GM18511 (cell line): ENCODE measurements around the gene TALDO1.

Experiments used
- ATAC-seq: cut with Tn5 transposase; IDR thresholded peaks from one replicate; pipeline ENCODE4 v1.9.1; 2021; ENCODE audit warnings: mild to moderate bottlenecking, moderate library complexity; ENCODE audit not compliant: unreplicated experiment

TALDO1 gene

DNA sequence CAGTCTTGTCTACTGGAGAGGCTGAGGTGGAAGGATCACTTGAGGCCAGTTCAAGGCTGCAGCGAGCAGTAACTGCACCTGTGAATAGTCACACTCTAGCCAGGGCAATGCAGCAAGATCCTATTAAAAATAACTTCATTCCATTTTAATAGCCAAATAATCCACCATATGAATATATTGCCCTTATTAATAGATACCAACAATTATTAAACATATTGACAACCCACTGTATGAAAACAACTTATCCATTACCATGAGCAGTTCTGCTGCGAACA, 19.6 kb downstream of the TALDO1 start:
- no peak for ATAC-seq

DNA sequence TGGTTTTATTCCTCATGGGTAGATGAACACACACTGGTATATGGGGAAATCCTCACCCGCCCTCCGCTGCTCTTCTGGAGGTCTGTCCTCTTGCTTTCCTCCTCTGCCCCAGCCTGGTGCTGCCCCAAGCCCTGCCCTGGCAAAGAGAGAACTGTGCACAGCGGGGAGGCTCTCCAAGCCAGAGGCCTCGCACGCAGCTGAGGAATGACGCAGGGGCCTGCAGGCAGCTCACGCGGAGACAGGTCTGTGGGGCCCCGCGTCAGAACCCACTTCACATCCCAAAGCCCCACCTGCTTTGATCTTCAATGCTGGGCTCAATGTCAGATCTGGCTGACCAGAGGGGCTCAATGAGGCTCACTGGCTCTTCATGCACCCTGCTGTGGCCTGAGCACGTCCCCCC, 20.0 kb downstream of the TALDO1 start:
- ATAC-seq: no peak

DNA sequence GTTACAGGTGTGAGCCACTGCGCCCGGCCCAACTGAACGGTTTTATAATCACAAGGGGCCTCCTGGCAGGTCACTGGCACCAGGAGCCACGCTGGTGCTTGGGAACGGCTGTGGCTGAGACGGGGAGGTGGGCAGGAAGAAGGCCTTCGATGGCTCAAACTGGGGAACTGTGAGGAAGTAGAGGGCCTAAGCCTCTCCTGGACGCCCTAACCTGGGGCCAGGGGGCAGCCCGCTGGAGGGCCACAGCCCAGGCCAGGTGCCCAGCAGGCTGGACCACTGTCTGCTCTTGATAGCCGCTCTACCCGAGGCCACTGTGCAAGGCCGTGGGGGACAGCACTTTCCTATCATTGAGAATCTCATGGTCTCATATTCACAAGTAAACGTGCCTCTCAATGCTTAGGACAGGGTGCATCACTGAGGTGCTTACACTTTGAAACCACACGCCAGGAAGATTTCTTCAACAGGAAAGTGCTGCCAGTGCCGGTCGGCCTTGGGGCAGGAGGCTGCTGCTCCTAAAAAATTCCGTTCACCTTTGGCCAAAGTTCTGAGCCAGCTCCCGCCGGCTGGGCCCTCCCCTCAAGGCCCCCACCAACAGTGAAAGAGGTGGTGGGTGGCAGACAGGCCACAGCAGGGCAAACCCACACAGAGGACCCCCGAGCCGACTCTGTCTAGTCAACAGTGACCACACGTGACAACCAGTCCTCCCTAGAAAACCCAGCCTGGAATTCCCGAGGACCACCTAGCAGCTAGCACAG, 22.8 kb downstream of the TALDO1 start:
- no peak for ATAC-seq

GRCh38 chr11:770642-771616, 23.7 kb downstream of the TALDO1 start:
- ATAC-seq: no peak

- ATAC-seq: no peak
These were observed 24.4 kb downstream of the TALDO1 start for GRCh38 chr11:771617-772204.

- ATAC-seq: no peak
These were observed 25.4 kb downstream of the TALDO1 start for GRCh38 chr11:772429-773390.

DNA sequence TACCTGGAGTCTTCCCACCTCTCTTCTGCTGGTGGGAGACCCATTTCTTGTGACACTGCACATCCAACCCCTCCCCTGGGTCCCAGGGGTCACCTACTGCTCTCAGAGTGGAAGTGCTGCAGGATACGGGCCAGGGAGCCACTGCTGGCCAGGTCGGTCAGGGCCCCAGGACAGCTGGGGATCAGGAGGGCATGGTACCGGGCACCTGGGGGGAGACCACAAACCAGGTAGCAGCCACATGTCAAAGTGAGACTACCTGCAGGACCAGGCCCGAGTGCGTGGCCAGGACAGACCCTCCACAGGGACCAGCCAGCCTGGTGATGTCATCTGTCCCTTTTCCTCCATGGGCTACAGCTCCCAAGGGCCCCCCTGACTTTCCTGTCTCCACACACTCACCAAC, 26.2 kb downstream of the TALDO1 start:
- ATAC-seq: no peak

- no peak for ATAC-seq
These were observed 26.6 kb downstream of the TALDO1 start for GRCh38 chr11:773830-774229.

DNA sequence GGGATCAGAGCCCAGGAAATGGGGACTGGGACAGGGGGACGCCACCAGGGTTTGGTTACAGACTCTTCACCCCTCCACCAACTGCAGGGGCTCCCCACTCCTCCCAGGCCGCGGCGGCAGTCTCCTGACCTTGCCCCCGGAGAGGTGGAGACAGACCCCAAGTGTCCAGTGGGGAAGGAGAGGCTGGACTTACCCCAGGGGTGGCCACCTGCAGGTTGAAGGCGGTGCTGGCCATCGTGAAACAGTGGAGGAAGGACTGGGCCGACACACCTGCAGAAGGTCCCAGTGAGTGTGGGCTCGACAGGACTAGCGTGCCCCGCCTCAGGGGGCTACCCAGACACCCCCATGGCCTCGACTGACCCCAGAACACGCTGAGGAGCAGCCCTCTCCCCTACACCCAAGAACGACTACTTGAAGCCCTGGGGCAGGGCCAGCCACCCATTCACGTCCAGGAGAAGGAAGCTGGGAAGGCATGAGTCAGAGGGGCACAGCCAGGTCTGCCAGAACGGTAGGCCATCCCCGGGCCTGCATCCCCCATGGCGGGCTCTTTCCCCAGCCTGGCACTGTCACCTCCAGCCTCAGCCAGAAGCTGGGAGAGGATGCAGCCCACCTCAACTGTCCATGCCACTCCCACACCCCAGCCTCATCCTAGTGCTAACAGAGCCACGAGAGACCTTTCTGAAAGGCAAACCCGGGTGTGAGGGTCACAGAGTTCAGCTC, 27.8 kb downstream of the TALDO1 start:
- no peak for ATAC-seq

- ATAC-seq: no peak
These were observed 28.9 kb downstream of the TALDO1 start for GRCh38 chr11:776263-776560.

GRCh38 chr11:776561-777287, 29.5 kb downstream of the TALDO1 start:
- peak; percentile 40 for ATAC-seq

GRCh38 chr11:777288-778255, 30.3 kb downstream of the TALDO1 start, which contains the start of gene GATD1:
Gene GATD1 (minus strand): TSS chr11:777487. CDS start chr11:777462, 25 bp downstream.
- ATAC-seq: peak; percentile 84

GRCh38 chr11:778976-779954, 32.0 kb downstream of the TALDO1 start:
- ATAC-seq: no peak

GRCh38 chr11:779955-780532, 32.8 kb downstream of the TALDO1 start:
- ATAC-seq: no peak

- ATAC-seq: no peak
These were observed 35.3 kb downstream of the TALDO1 start for GRCh38 chr11:782264-783174.

DNA sequence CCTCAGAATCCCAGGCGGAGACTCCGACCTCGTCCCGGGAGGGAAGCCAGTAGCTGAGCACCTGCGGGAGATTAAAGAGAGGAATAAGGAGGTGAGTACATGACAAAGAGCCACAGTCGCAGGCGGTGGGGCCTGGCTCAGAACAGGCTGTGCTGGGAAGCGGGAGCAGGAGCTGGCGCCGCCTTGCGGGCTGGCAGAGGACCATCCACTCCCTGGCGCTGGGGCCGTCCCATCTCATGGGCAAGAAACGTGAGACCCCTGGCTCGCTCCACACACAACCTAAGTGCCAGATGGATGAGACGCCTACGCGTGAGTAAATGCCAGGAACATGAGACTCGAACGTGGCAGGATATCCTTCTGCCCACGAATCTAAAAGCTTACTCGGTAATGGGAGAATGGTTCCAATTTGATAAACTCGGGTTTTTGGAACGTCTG, 36.3 kb downstream of the TALDO1 start:
- no peak for ATAC-seq
